H1 (cell line): ENCODE results near the gene ARHGAP15. TPM values are rescaled to one million over a fixed set of nuclear protein-coding genes. Genes with fewer than 3 reads are reported as not detected.

ENCODE experiments used
- CTCF ChIA-PET: fragments of 300-600 bp; sonication (Branson Sonifier 250); formaldehyde crosslinking; loops from one replicate; lab custom pipeline; 2021; ENCODE audit not compliant: partially characterized antibody; lab: Charles Lee
- POLR2A ChIA-PET: fragments of 300-600 bp; sonication (Branson Sonifier 250); formaldehyde crosslinking; loops from one replicate; lab custom pipeline; 2021; ENCODE audit warnings: inconsistent platforms; ENCODE audit not compliant: partially characterized antibody; lab: Charles Lee
- DNase-seq, 2 experiments: peaks; one replicate each; pipeline versions ENCODE4 v3.0.0 to v3.0.0-alpha.2; 2010 to 2022; ENCODE audit warnings: low spot score in 2 of 2, low read depth in 1 of 2, mixed read lengths in 1 of 2
- FAIRE-seq: peaks from 2 replicates; lab custom pipeline; 2011; peaks lifted over from hg19 to GRCh38; lab: Jason Lieb, UNC
- H2AFZ ChIP-seq: 2 replicates; pipeline ENCODE4 v1.8.1; 2012; ENCODE audit warnings: low read length, inconsistent platforms
- H2AK5ac ChIP-seq: 2 replicates; pipeline ENCODE4 v1.6.1; 2013; ENCODE audit warnings: low read depth, low read length
- H2BK120ac ChIP-seq: replicated peaks from 2 replicates; pipeline ENCODE3; 2013; ENCODE audit warnings: low read depth, low read length, inconsistent platforms
- H2BK12ac ChIP-seq: 2 replicates; pipeline ENCODE4 v1.6.1; 2013; ENCODE audit warnings: low read depth, low read length
- H2BK15ac ChIP-seq: 2 replicates; pipeline ENCODE4 v1.6.1; 2013; ENCODE audit warnings: low read length
- H2BK20ac ChIP-seq: 2 replicates; pipeline ENCODE4 v1.6.1; 2013; ENCODE audit warnings: low read length
- H2BK5ac ChIP-seq: 2 replicates; pipeline ENCODE4 v1.6.1; 2013; ENCODE audit warnings: low read depth, low read length
- H3K14ac ChIP-seq: 2 replicates; pipeline ENCODE4 v1.6.1; 2013; ENCODE audit warnings: inconsistent platforms; ENCODE audit not compliant: insufficient read length
- H3K18ac ChIP-seq: 2 replicates; pipeline ENCODE4 v1.6.1; 2013; ENCODE audit warnings: low read length; ENCODE audit errors: extremely low read depth
- H3K23ac ChIP-seq: 2 replicates; pipeline ENCODE4 v1.6.1; 2013; ENCODE audit warnings: inconsistent platforms; ENCODE audit not compliant: insufficient read length
- H3K23me2 ChIP-seq: 2 replicates; pipeline ENCODE4 v1.6.1; 2013; ENCODE audit warnings: low read depth, low read length
- H3K27ac ChIP-seq: 2 replicates; pipeline ENCODE4 v1.6.1; 2011; ENCODE audit warnings: low read depth, low read length, inconsistent platforms
- H3K27me3 ChIP-seq, 4 experiments: replicated peaks in 1 of 4; 1 replicate in 1 of 4; 2 replicates in 3 of 4; pipeline versions ENCODE4 v1.6.1 to v1.8.1; 2011 to 2013; ENCODE audit warnings: low read length in 3 of 4, mild to moderate bottlenecking in 3 of 4, inconsistent platforms in 2 of 4, mixed read lengths in 2 of 4, moderate library complexity in 1 of 4; ENCODE audit not compliant: control insufficient read depth in 3 of 4, insufficient read depth in 3 of 4; ENCODE audit errors: extremely low read depth in 1 of 4
- H3K36me3 ChIP-seq, 4 experiments: 2 replicates each; pipeline versions ENCODE4 v1.6.1 to v1.8.1; 2011 to 2013; ENCODE audit warnings: mild to moderate bottlenecking in 4 of 4, low read length in 3 of 4, moderate library complexity in 2 of 4, control low read depth in 1 of 4, inconsistent platforms in 1 of 4; ENCODE audit not compliant: insufficient read depth in 4 of 4, control insufficient read depth in 2 of 4
- H3K4ac ChIP-seq: replicated peaks from 2 replicates; pipeline ENCODE3; 2013; ENCODE audit warnings: low read length, low read depth, mixed read lengths, inconsistent platforms; ENCODE audit not compliant: insufficient read length
- H3K4me1 ChIP-seq, 4 experiments: replicated peaks in 1 of 4; 1 replicate in 1 of 4; 2 replicates in 3 of 4; pipeline versions ENCODE4 v1.6.1 to v1.8.1; 2011 to 2013; ENCODE audit warnings: low read length in 3 of 4, inconsistent platforms in 2 of 4, mixed read lengths in 1 of 4; ENCODE audit not compliant: insufficient read depth in 4 of 4, control insufficient read depth in 3 of 4
- H3K4me2 ChIP-seq, 2 experiments: 2 replicates each; pipeline versions ENCODE4 v1.6.1 to v1.8.1; 2011 to 2013; ENCODE audit warnings: low read depth in 2 of 2, low read length in 2 of 2, control low read depth in 1 of 2, inconsistent platforms in 1 of 2, mild to moderate bottlenecking in 1 of 2; ENCODE audit not compliant: insufficient read depth in 1 of 2
- H3K4me3 ChIP-seq, 4 experiments: fragments of 200-600, 300-600 bp in 1 of 4; sonication (generic), shearing (Covaris generic), sonication (Bioruptor Twin) in 1 of 4; 2 replicates each; pipeline versions ENCODE4 v1.5.1 to v1.8.1; 2011 to 2016; ENCODE audit warnings: low read length in 4 of 4, low read depth in 3 of 4, control low read depth in 2 of 4, inconsistent platforms in 2 of 4, mild to moderate bottlenecking in 2 of 4, mixed read lengths in 1 of 4, moderate library complexity in 1 of 4; ENCODE audit not compliant: insufficient read depth in 2 of 4; ENCODE audit errors: extremely low read depth in 1 of 4
- H3K56ac ChIP-seq: replicated peaks from 2 replicates; pipeline ENCODE3; 2013; ENCODE audit warnings: low read depth, mild to moderate bottlenecking, mixed read lengths, low read length, inconsistent platforms; ENCODE audit not compliant: insufficient read length
- H3K79me1 ChIP-seq: 2 replicates; pipeline ENCODE4 v1.6.1; 2013; ENCODE audit warnings: low read depth, low read length, control low read depth
- H3K79me2 ChIP-seq, 2 experiments: 2 replicates each; pipeline versions ENCODE4 v1.6.1 to v1.8.1; 2012 to 2013; ENCODE audit warnings: low read length in 2 of 2, mild to moderate bottlenecking in 2 of 2, inconsistent platforms in 1 of 2; ENCODE audit not compliant: insufficient read depth in 2 of 2, control insufficient read depth in 1 of 2
- H3K9ac ChIP-seq, 4 experiments: replicated peaks in 1 of 4; 1 replicate in 1 of 4; 2 replicates in 3 of 4; pipeline versions ENCODE4 v1.6.1 to v1.8.1; 2011 to 2013; ENCODE audit warnings: low read depth in 3 of 4, low read length in 3 of 4, control low read depth in 2 of 4, mild to moderate bottlenecking in 2 of 4, moderate library complexity in 2 of 4, inconsistent platforms in 1 of 4; ENCODE audit errors: extremely low read depth in 1 of 4
- H3K9me3 ChIP-seq, 2 experiments: 2 replicates each; pipeline versions ENCODE4 v1.6.1 to v1.8.1; 2012 to 2013; ENCODE audit warnings: mild to moderate bottlenecking in 2 of 2, moderate library complexity in 2 of 2, control low read depth in 1 of 2, inconsistent platforms in 1 of 2, low read depth in 1 of 2, low read length in 1 of 2, mixed read lengths in 1 of 2; ENCODE audit not compliant: insufficient read depth in 2 of 2
- H4K20me1 ChIP-seq, 2 experiments: replicated peaks in 1 of 2; 2 replicates each; pipeline versions ENCODE3 to v1.8.1; 2011 to 2013; ENCODE audit warnings: inconsistent platforms in 2 of 2, low read length in 2 of 2, mild to moderate bottlenecking in 1 of 2; ENCODE audit not compliant: insufficient read depth in 2 of 2, control insufficient read depth in 1 of 2
- H4K5ac ChIP-seq: 2 replicates; pipeline ENCODE4 v1.6.1; 2013; ENCODE audit warnings: low read length, low read depth, mixed read lengths, inconsistent platforms; ENCODE audit not compliant: insufficient read length
- H4K8ac ChIP-seq: 2 replicates; pipeline ENCODE4 v1.8.0; 2013; ENCODE audit warnings: mild to moderate bottlenecking, moderate library complexity, low read length, inconsistent platforms; ENCODE audit not compliant: insufficient read depth; ENCODE audit errors: extremely low read depth
- H4K91ac ChIP-seq: replicated peaks from 2 replicates; pipeline ENCODE3; 2013; ENCODE audit warnings: low read length, mixed read lengths, inconsistent platforms; ENCODE audit not compliant: insufficient read length
- WGBS, 2 experiments: shearing (Covaris generic) in 1 of 2; methylation state at CpG; one replicate each; pipeline versions ENCODE4 v1.1.6 to v1.1.7; 2013 to 2015; ENCODE audit warnings: low lambda C conversion rate in 2 of 2, mixed read lengths in 2 of 2, inconsistent platforms in 1 of 2, low coverage in 1 of 2, missing lambda C conversion rate in 1 of 2; ENCODE audit not compliant: insufficient replicate concordance in 2 of 2, insufficient coverage in 1 of 2, insufficient read length in 1 of 2; ENCODE audit errors: extremely low coverage in 1 of 2, missing lambda C conversion rate in 1 of 2; 5-methylcytosine and 5-hydroxymethylcytosine counted together
- polyA plus RNA-seq, 7 experiments: library from polyadenylated mRNA; depleted of rRNA in 3 of 7; stranded (reverse) in 5 of 7; unstranded in 2 of 7; fragments of >200 nt in 5 of 7; fragments of 200-250 nt in 2 of 7; gene quantifications; 1 replicate in 5 of 7; 2 replicates in 1 of 7; 4 replicates in 1 of 7; pipeline versions ENCODE4 v1.2.1 to v1.2.3, GENCODE V29; 2011 to 2013; ENCODE audit warnings: missing spikeins in 2 of 7, mixed read lengths in 2 of 7
- total RNA-seq: library from RNA; stranded (reverse); fragmentation: NEBNext Ultra II Directional; extraction: Animal tissue kit (Norgen Biotek cat#: 25700); gene quantifications from 2 replicates; pipeline ENCODE4 v1.2.1, GENCODE V29; 2021

Gene ARHGAP15
- total and polyA plus RNA-seq, 2 of the 8 experiments (the other 6 are each of a cell fraction or from before 2014, with no cell fraction given): not detected

DNA sequence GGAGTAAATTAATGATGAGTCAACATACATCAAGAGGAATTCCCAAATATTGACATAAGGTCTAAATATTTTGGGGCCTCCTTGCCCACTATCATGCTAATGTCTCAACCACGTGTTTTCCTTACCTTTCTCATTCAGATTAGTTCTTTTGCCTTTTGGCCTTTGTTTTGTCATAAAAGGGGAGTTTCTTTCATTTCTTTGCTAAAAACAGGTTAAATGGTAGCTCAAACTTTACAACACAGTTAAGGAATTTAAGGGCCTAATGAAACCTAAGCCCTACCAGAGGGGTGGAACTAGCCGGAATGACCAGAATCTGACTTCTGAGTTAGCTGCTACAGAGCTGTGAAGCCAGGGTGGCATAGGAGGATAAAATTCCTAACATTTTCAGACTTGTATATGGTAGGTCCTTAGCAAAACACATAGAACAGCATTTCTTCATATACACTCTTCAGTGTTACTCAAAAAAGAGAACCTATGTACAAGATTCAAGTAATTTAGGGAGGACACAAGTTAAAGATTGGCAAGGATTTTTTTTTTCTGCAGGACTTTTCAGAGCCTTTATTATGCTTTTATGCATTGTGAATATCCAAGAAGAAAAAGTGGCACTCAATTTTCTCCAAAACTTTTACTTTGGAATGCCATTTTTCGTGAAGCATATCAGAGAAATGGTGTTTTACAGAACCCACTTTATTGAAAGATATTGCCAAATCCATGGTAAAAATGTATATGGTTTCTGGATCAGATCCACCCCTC lies 633.1 kb downstream of the ARHGAP15 start:
- no peak overlapping the region for H2BK20ac ChIP-seq
- peak overlapping the region; percentile 11 to 19; a peak in 2 of 4 replicates for H3K4me2 ChIP-seq
- no peak overlapping the region for H2AFZ ChIP-seq
- CTCF ChIA-PET: interaction anchor here (0.7 kb wide), 1 partner anchor 76 kb away, joined by 3 read pairs; no protein-coding TSS in a partner anchor
- H3K56ac ChIP-seq: no peak overlapping the region
- H3K79me1 ChIP-seq: no peaks in the 10 kb centered on the region
- DNase-seq (peak in 1 of 2 experiments; percentile 57), FAIRE-seq (peak; percentile 96)
- H3K27me3 ChIP-seq: no peaks in the 10 kb centered on the region
- H2BK15ac ChIP-seq: no peak overlapping the region
- H3K23me2 ChIP-seq: no peaks in the 10 kb centered on the region
- no peak overlapping the region for H4K91ac ChIP-seq
- no peak overlapping the region for H2BK12ac ChIP-seq
- H3K14ac ChIP-seq: no peak overlapping the region
- WGBS, 2 experiments: 21% methylated on average over 3 of the region's 3 CpGs; no CpG with 5 or more reads in 1 of the 2 experiments
- H2AK5ac ChIP-seq: no peak overlapping the region
- peak overlapping the region; percentile 79 for H2BK120ac ChIP-seq
- H3K4ac ChIP-seq: no peak overlapping the region
- H4K20me1 ChIP-seq: no peaks in the 10 kb centered on the region
- H4K5ac ChIP-seq: peak overlapping the region; percentile 97
- peak overlapping the region in 1 of 4 experiments; percentile 26; a peak in 1 of 8 replicates for H3K4me3 ChIP-seq
- H2BK5ac ChIP-seq: no peak overlapping the region
- no peak overlapping the region for H3K23ac ChIP-seq
- H4K8ac ChIP-seq: no peak overlapping the region
- peak overlapping the region in 1 of 4 experiments; percentile 34; a peak in 1 of 7 replicates for H3K9ac ChIP-seq
- peaks cover 2 to 33% (median 14%) of the 10 kb centered on the region in 4 experiments; a peak in 5 of 7 replicates for H3K4me1 ChIP-seq
- POLR2A ChIA-PET: interaction anchor here (1.3 to 1.4 kb wide), 3 partner anchors 10 to 20 kb away, joined by 3 read pairs; no protein-coding TSS in a partner anchor
- H3K36me3 ChIP-seq: no peaks in the 10 kb centered on the region
- no peak overlapping the region; the same call in 1 of the 2 replicates for H3K18ac ChIP-seq
- no peaks in the 10 kb centered on the region for H3K79me2 ChIP-seq
- peak overlapping the region; percentile 50; the same call in 1 of the 2 replicates for H3K27ac ChIP-seq
- H3K9me3 ChIP-seq: no peaks in the 10 kb centered on the region
